A673 (cell line): Measurements from ENCODE around the gene PNPLA2.

ENCODE experiments used
- CTCF ChIP-seq: fragments of 300-800, 200-600 bp; sonication (generic); conservative IDR thresholded peaks from 2 replicates; pipeline ENCODE4 v1.5.1; 2017; ENCODE audit warnings: low read depth, mild to moderate bottlenecking, antibody characterized with exemption, low read length, moderate library complexity, mixed read lengths
- EZH2 ChIP-seq: fragments of 200-600 bp; sonication (generic); IDR thresholded peaks from 2 replicates; pipeline ENCODE4 v1.6.1; 2017; ENCODE audit warnings: borderline replicate concordance, low read depth, mild to moderate bottlenecking, mixed read lengths, antibody characterized with exemption, low read length; ENCODE audit not compliant: poor library complexity, severe bottlenecking

GRCh38 chr11:821512-822371, 3.0 kb downstream of the PNPLA2 start:
- TF ChIP-seq CTCF = no peak
- no peak for TF ChIP-seq EZH2
